ENCODE results near the gene BAZ2B. TPM values are rescaled to one million over a fixed set of nuclear protein-coding genes. Genes with fewer than 3 reads are reported as not detected.

BAZ2B gene
- total RNA-seq, 1 donor from 2014 or later = 76.2 TPM

- Histone ChIP-seq H3K27me3 (ENCODE audit: control insufficient read depth in 3 of 3, insufficient read depth in 3 of 3, low read length in 3 of 3) (no peaks in the 10 kb centered on the region), H3K4me1 (ENCODE audit: control insufficient read depth in 3 of 3, insufficient read depth in 3 of 3, low read length in 3 of 3) (no peaks in the 10 kb centered on the region)
Measured at GRCh38 chr2:159585622-159586021, 30.7 kb downstream of the BAZ2B start.

DNA sequence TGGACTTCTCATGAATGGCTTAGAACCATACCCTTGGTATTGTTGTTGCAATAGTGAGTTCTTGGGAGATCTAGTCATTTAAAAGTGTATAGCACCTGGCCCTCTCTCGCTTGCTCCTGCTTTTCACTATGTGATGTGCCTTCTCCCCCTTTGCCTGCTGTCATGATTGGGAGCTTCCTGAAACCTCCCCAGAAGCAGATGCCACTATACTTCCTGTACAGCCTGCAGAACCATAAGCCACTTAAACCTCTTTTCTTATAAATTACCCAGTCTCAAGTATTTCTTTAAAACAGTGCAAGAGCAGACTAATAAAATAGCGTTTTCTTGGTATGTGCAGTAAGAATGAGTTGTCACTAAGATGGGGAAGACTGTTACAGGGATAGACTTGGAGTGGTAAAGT is 31.6 kb downstream of the BAZ2B start:
- no peaks in the 10 kb centered on the region for H3K27me3 ChIP-seq (ENCODE audit: control insufficient read depth in 3 of 3, insufficient read depth in 3 of 3, low read length in 3 of 3)
- no peaks in the 10 kb centered on the region for H3K9me3 ChIP-seq (ENCODE audit: control insufficient read depth in 3 of 3, low read length in 3 of 3)

More at GRCh38 chr2:159585622-159586021, 30.7 kb downstream of the BAZ2B start:
- Histone ChIP-seq H3K4me3 (ENCODE audit: low read length in 3 of 3) (no peak overlapping the region), H3K9ac (ENCODE audit: low read depth in 1 of 3, low read length in 3 of 3) (no peak overlapping the region), H3K9me3 (ENCODE audit: control insufficient read depth in 3 of 3, low read length in 3 of 3) (no peaks in the 10 kb centered on the region), H3K36me3 (ENCODE audit: control insufficient read depth in 3 of 3, insufficient read depth in 3 of 3, low read length in 3 of 3) (no peaks in the 10 kb centered on the region), H3K27ac (ENCODE audit: low read depth, low read length) (no peak overlapping the region)

DNA sequence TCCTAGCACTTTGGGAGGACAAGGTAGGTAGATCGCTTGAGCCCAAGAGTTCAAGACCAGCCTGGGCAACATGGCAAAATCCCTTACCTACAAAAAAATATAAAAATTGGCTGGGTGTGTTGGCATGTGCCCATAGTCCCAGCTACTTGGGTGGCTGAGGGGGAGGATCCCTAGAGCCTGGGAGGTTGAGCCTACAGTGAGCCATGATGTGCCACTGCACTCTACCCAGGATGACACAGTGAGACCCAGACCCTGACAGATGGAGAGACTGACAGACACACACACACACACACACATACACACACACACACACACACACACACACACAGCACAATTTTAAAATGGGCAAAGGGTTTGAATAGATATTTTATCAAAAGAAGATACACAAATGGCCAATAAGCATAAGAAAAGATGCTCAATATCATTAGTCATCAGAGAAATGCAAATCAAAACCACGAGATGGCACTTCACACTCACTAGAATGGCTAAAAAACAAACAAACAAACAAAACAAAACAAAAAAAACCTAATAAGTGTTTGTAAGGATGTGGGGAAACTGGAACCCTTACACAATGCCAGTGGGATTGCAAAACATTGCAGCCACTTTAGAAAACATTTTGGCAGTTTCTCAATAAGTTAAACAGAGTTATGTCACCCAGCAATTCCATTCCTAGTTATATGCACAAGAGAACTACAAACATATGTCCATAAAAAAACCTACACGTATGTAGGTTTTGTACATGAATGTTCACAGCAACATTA is 42.3 kb downstream of the BAZ2B start:
- H3K9me3 ChIP-seq (ENCODE audit: control insufficient read depth in 3 of 3, low read length in 3 of 3) = no peaks in the 10 kb centered on the region
- no peaks in the 10 kb centered on the region for H3K36me3 ChIP-seq (ENCODE audit: control insufficient read depth in 3 of 3, insufficient read depth in 3 of 3, low read length in 3 of 3)
- no peak overlapping the region for H3K4me3 ChIP-seq (ENCODE audit: low read length in 3 of 3)
- no peak overlapping the region for H3K9ac ChIP-seq (ENCODE audit: low read depth in 1 of 3, low read length in 3 of 3)
- H3K4me1 ChIP-seq (ENCODE audit: control insufficient read depth in 3 of 3, insufficient read depth in 3 of 3, low read length in 3 of 3) = no peaks in the 10 kb centered on the region
- no peaks in the 10 kb centered on the region for H3K27me3 ChIP-seq (ENCODE audit: control insufficient read depth in 3 of 3, insufficient read depth in 3 of 3, low read length in 3 of 3)
- no peak overlapping the region for H3K27ac ChIP-seq (ENCODE audit: low read depth, low read length)

More for the DNA sequence above, 31.6 kb downstream of the BAZ2B start:
- Histone ChIP-seq H3K9ac (ENCODE audit: low read depth in 1 of 3, low read length in 3 of 3) (no peak overlapping the region), H3K27ac (ENCODE audit: low read depth, low read length) (no peak overlapping the region), H3K4me1 (ENCODE audit: control insufficient read depth in 3 of 3, insufficient read depth in 3 of 3, low read length in 3 of 3) (no peaks in the 10 kb centered on the region), H3K36me3 (ENCODE audit: control insufficient read depth in 3 of 3, insufficient read depth in 3 of 3, low read length in 3 of 3) (no peaks in the 10 kb centered on the region), H3K4me3 (ENCODE audit: low read length in 3 of 3) (no peak overlapping the region)

- no peaks in the 10 kb centered on the region for H3K27me3 ChIP-seq (ENCODE audit: control insufficient read depth in 3 of 3, insufficient read depth in 3 of 3, low read length in 3 of 3)
- H3K27ac ChIP-seq (ENCODE audit: low read depth, low read length) = no peak overlapping the region
- no peaks in the 10 kb centered on the region for H3K36me3 ChIP-seq (ENCODE audit: control insufficient read depth in 3 of 3, insufficient read depth in 3 of 3, low read length in 3 of 3)
- no peak overlapping the region for H3K9ac ChIP-seq (ENCODE audit: low read depth in 1 of 3, low read length in 3 of 3)
- H3K4me3 ChIP-seq (ENCODE audit: low read length in 3 of 3) = no peak overlapping the region
- H3K9me3 ChIP-seq (ENCODE audit: control insufficient read depth in 3 of 3, low read length in 3 of 3) = no peaks in the 10 kb centered on the region
- no peaks in the 10 kb centered on the region for H3K4me1 ChIP-seq (ENCODE audit: control insufficient read depth in 3 of 3, insufficient read depth in 3 of 3, low read length in 3 of 3)
Measured at GRCh38 chr2:159573294-159573693, 43.1 kb downstream of the BAZ2B start.

- no peak overlapping the region for H3K9ac ChIP-seq (ENCODE audit: low read depth in 1 of 3, low read length in 3 of 3)
- no peaks in the 10 kb centered on the region for H3K36me3 ChIP-seq (ENCODE audit: control insufficient read depth in 3 of 3, insufficient read depth in 3 of 3, low read length in 3 of 3)
- no peaks in the 10 kb centered on the region for H3K4me1 ChIP-seq (ENCODE audit: control insufficient read depth in 3 of 3, insufficient read depth in 3 of 3, low read length in 3 of 3)
- no peak overlapping the region for H3K4me3 ChIP-seq (ENCODE audit: low read length in 3 of 3)
- H3K9me3 ChIP-seq (ENCODE audit: control insufficient read depth in 3 of 3, low read length in 3 of 3) = no peaks in the 10 kb centered on the region
- no peaks in the 10 kb centered on the region for H3K27me3 ChIP-seq (ENCODE audit: control insufficient read depth in 3 of 3, insufficient read depth in 3 of 3, low read length in 3 of 3)
- no peak overlapping the region for H3K27ac ChIP-seq (ENCODE audit: low read depth, low read length)
Measured at GRCh38 chr2:159572459-159572858, 43.9 kb downstream of the BAZ2B start.

- Histone ChIP-seq H3K9ac (ENCODE audit: low read depth in 1 of 3, low read length in 3 of 3) (no peak overlapping the region), H3K4me3 (ENCODE audit: low read length in 3 of 3) (no peak overlapping the region), H3K27ac (ENCODE audit: low read depth, low read length) (no peak overlapping the region), H3K36me3 (ENCODE audit: control insufficient read depth in 3 of 3, insufficient read depth in 3 of 3, low read length in 3 of 3) (no peaks in the 10 kb centered on the region), H3K27me3 (ENCODE audit: control insufficient read depth in 3 of 3, insufficient read depth in 3 of 3, low read length in 3 of 3) (no peaks in the 10 kb centered on the region), H3K9me3 (ENCODE audit: control insufficient read depth in 3 of 3, low read length in 3 of 3) (no peaks in the 10 kb centered on the region), H3K4me1 (ENCODE audit: control insufficient read depth in 3 of 3, insufficient read depth in 3 of 3, low read length in 3 of 3) (no peaks in the 10 kb centered on the region)
Measured at GRCh38 chr2:159571540-159572260, 44.6 kb downstream of the BAZ2B start.

GRCh38 chr2:159564081-159564480 is 52.3 kb downstream of the BAZ2B start:
- Histone ChIP-seq H3K4me3 (ENCODE audit: low read length in 3 of 3) (no peak overlapping the region), H3K4me1 (ENCODE audit: control insufficient read depth in 3 of 3, insufficient read depth in 3 of 3, low read length in 3 of 3) (no peaks in the 10 kb centered on the region), H3K36me3 (ENCODE audit: control insufficient read depth in 3 of 3, insufficient read depth in 3 of 3, low read length in 3 of 3) (peaks cover 0 to 1% (median 0%) of the 10 kb centered on the region in 3 donors), H3K27me3 (ENCODE audit: control insufficient read depth in 3 of 3, insufficient read depth in 3 of 3, low read length in 3 of 3) (no peaks in the 10 kb centered on the region), H3K9me3 (ENCODE audit: control insufficient read depth in 3 of 3, low read length in 3 of 3) (no peaks in the 10 kb centered on the region), H3K27ac (ENCODE audit: low read depth, low read length) (no peak overlapping the region), H3K9ac (ENCODE audit: low read depth in 1 of 3, low read length in 3 of 3) (no peak overlapping the region)

DNA sequence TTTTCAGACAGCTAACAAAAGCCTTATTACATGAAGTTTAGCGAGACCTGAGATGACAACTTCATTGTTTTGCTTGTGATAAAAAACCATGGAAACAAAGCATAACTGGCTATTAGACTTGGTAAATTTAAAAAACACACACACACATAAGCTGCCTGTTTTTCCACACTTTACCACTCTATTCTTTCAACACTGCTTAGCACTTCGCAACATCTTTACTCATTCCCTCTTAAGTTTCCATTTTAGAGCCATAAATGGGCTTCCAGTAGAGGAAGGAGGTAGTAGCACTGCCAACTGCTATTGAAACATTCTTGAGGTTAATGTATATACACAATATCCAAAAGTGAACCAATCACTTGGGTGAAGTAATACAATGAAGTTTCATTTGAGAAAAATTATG is 54.1 kb downstream of the BAZ2B start:
- Histone ChIP-seq H3K4me3 (ENCODE audit: low read length in 3 of 3) (no peak overlapping the region), H3K9me3 (ENCODE audit: control insufficient read depth in 3 of 3, low read length in 3 of 3) (no peaks in the 10 kb centered on the region), H3K9ac (ENCODE audit: low read depth in 1 of 3, low read length in 3 of 3) (no peak overlapping the region), H3K4me1 (ENCODE audit: control insufficient read depth in 3 of 3, insufficient read depth in 3 of 3, low read length in 3 of 3) (peaks cover 0 to 3% (median 0%) of the 10 kb centered on the region in 3 donors), H3K27ac (ENCODE audit: low read depth, low read length) (no peak overlapping the region), H3K36me3 (ENCODE audit: control insufficient read depth in 3 of 3, insufficient read depth in 3 of 3, low read length in 3 of 3) (peaks cover 0 to 1% (median 0%) of the 10 kb centered on the region in 3 donors), H3K27me3 (ENCODE audit: control insufficient read depth in 3 of 3, insufficient read depth in 3 of 3, low read length in 3 of 3) (no peaks in the 10 kb centered on the region)

DNA sequence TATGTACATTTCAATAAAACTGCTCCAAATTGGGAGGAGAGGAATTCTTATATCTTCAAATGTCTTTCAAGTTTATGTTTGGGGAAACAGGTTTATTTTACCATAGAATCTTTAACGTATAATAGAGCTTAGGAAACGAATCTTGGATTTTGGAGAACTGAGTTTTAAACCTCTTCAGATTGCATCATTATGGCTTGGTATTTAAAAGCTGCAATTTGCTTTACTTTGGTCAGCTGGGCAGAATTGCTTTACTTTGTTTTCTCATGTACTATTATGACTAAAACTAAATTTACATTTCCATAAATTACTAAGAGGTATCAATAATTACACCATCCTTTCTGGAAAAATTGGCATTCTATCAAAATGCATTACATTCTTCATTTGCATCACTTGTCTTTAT is 54.6 kb downstream of the BAZ2B start:
- Histone ChIP-seq H3K4me3 (ENCODE audit: low read length in 3 of 3) (no peak overlapping the region), H3K9me3 (ENCODE audit: control insufficient read depth in 3 of 3, low read length in 3 of 3) (no peaks in the 10 kb centered on the region), H3K27ac (ENCODE audit: low read depth, low read length) (no peak overlapping the region), H3K9ac (ENCODE audit: low read depth in 1 of 3, low read length in 3 of 3) (no peak overlapping the region), H3K36me3 (ENCODE audit: control insufficient read depth in 3 of 3, insufficient read depth in 3 of 3, low read length in 3 of 3) (peaks cover 0 to 1% (median 0%) of the 10 kb centered on the region in 3 donors), H3K4me1 (ENCODE audit: control insufficient read depth in 3 of 3, insufficient read depth in 3 of 3, low read length in 3 of 3) (peaks cover 0 to 3% (median 0%) of the 10 kb centered on the region in 3 donors), H3K27me3 (ENCODE audit: control insufficient read depth in 3 of 3, insufficient read depth in 3 of 3, low read length in 3 of 3) (no peaks in the 10 kb centered on the region)

DNA sequence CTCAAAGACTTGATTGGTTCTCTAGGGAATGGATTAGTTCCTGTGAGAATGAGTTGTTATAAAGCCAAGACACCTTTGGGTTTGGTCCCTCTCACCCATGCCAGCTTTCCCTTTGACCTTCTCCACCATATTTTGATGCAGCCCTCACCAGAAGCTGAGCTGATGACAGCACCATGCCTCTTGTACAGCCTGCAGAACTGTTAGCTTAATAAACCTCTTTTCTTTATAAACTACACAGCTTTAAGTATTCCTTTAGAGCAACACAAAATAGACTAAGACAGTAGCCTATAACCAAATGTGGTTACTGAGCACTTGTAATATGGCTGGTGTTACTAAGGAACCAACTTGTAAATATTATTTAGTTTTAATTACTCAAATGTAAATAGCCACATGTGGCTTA is 55.1 kb downstream of the BAZ2B start:
- H3K9ac ChIP-seq (ENCODE audit: low read depth in 1 of 3, low read length in 3 of 3) = no peak overlapping the region
- no peaks in the 10 kb centered on the region for H3K9me3 ChIP-seq (ENCODE audit: control insufficient read depth in 3 of 3, low read length in 3 of 3)
- H3K4me1 ChIP-seq (ENCODE audit: control insufficient read depth in 3 of 3, insufficient read depth in 3 of 3, low read length in 3 of 3) = peaks cover 0 to 3% (median 0%) of the 10 kb centered on the region in 3 donors
- H3K4me3 ChIP-seq (ENCODE audit: low read length in 3 of 3) = no peak overlapping the region
- peaks cover 0 to 1% (median 0%) of the 10 kb centered on the region in 3 donors for H3K36me3 ChIP-seq (ENCODE audit: control insufficient read depth in 3 of 3, insufficient read depth in 3 of 3, low read length in 3 of 3)
- H3K27ac ChIP-seq (ENCODE audit: low read depth, low read length) = no peak overlapping the region
- no peaks in the 10 kb centered on the region for H3K27me3 ChIP-seq (ENCODE audit: control insufficient read depth in 3 of 3, insufficient read depth in 3 of 3, low read length in 3 of 3)
